HL-60/S4 (cell line): Measurements from ENCODE around the gene OR4N2.
"Not testable (repeated sequence)": the region's sequence is repeated elsewhere in the genome, so short reads cannot be mapped to it uniquely, and the experiment has no call there.

Source experiments
- in situ Hi-C: fragments of 300-500 bp; cut with MboI; formaldehyde crosslinking; loops from 2 replicates; pipeline ENCODE4 v1.14.3; 2022; ENCODE audit warnings: low sequenced_read_pairs

The OR4N2 gene

DNA sequence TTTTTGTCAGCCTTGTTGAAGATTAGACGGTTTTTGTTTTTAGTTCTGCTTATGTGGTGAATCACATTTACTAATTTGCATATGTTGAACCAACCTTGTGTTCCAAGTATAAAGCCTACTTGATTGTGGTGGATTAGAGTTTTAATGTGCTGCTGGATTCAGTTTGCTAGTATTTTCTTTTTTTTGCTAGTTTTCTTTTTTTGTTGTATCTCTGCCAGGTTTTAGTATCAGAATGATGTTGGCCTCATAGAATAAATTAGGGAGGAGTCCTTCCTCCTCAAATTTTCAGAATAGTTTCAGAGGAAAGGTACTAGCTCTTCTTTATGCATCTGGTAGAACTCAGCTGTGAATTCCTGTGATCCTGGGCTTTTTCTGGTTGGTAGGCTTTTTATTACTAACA, at the start of gene OR4N2:
OR4N2 (plus strand) TSS at position 301 of the 400 bp plus-strand sequence. CDS start 23,679 bp downstream, outside the sequence.
- in situ Hi-C loops: not testable (repeated sequence)

- in situ Hi-C loops: no loop called here
These were observed 49.4 kb upstream of the OR4N2 start for GRCh38 chr14:19754172-19754571.

DNA sequence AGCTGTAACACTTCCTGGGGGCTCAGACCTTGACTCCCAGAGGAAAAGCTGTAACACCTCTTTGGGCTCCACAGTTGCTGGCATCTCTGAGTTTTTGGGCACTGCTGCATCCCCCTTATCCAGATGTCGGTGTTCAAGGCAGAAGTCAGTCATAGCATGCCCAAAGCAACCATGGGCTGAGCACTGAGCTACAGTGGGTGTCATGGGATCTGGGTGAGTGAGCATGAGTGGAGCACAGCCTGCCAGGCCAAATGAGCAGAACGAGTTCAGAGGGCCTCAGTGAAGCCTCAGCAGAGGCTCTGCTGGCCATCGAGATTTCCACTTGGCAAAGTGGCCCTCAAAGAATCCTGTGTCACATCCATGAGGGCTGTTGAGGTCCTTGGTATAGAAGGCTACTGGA, 32.1 kb upstream of the OR4N2 start:
- in situ Hi-C loops: not testable (repeated sequence)

DNA sequence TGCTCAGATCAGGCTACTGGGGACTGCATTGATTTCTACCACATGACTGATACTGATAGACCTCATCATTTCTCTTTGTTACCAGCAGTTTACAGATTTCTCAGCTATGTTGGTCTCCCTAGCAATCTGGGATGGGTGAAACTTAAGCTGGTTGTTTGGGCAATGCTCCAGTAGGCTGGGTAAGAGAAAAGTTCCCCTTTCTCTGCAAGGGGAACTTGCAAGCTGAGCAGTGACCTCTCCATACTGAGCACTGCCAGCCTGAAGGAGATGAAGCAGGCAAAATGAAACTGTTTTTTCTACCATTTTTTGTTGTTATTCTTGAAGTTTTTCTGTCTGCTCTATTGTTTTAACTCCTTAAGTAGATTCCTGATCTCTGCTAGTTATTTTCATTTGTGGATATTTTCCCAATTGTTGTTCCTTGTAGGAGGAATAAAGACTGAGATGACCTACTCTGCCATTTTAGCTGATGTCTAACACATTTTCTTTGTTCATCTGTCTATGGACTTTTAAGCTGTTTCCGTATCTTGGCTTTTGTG, 31.6 kb upstream of the OR4N2 start:
- in situ Hi-C loops: no loop called here

GRCh38 chr14:19772454-19772853, 31.1 kb upstream of the OR4N2 start:
- in situ Hi-C loops: not testable (repeated sequence)

- in situ Hi-C loops: not testable (repeated sequence)
These were observed 30.4 kb upstream of the OR4N2 start, which contains the start of gene OR4M1 for GRCh38 chr14:19773204-19773603. Gene OR4M1, plus strand, starts transcription at chr14:19773504. Its CDS starts 6,819 bp downstream, at chr14:19780323.

GRCh38 chr14:19775587-19775986, 28.0 kb upstream of the OR4N2 start:
- in situ Hi-C loops: no loop called here

DNA sequence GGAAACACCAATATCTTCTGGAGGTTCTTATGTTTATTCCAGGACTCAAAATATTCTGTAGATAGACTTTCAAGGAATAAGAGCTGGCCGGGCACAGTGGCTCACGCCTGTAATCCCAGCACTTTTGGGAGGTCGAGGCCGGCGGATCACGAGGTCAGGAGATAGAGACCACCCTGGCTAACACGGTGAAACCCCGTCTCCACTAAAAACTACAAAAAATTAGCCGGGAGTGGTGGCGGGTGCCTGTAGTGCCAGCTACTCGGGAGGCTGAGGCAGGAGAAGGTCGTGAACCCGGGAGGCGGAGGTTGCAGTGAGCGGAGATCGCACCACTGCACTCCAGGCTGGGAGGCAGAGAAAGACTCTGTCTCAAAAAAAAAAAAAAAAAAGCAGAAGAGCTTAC, 17.7 kb upstream of the OR4N2 start:
- in situ Hi-C loops: not testable (repeated sequence)

DNA sequence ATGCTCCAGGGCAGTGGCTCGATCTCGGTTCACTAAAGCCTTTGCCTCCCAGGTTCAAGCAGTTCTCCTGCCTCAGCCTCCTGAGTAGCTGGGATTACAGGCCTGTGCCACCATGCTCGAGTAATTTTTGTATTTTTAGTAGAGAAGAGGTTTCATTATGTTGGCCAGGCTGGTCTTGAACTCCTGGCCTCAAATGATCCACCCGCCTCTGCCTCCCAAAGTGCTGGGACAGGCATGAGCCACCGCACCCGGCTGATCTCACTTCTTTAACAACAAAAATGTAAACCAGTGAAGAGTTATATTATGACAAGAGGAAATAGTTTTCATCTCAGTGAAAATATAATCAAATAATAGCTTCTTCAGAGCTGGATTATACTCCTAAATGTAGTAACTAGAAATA, 16.3 kb upstream of the OR4N2 start:
- in situ Hi-C loops: not testable (repeated sequence)

GRCh38 chr14:19788150-19788549, 15.4 kb upstream of the OR4N2 start:
- in situ Hi-C loops: not testable (repeated sequence)

DNA sequence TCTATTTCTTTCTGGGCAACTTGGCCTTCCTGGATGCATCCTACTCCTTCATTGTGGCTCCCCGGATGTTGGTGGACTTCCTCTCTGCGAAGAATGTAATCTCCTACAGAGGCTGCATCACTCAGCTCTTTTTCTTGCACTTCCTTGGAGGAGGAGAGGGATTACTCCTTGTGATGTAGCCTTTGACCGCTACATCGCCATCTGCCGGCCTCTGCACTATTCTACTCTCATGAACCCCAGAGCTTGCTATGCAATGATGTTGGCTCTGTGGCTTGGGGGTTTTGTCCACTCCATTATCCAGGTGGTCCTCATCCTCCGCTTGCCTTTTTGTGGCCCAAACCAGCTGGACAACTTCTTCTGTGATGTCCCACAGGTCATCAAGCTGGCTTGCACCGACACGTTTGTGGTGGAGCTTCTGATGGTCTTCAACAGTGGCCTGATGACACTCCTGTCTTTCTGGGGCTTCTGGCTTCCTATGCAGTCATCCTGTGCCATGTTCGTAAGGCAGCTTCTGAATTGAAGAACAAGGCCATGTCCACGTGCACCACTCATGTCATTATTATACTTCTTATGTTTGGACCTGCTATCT, 7.0 kb upstream of the OR4N2 start:
- in situ Hi-C loops: not testable (repeated sequence)

GRCh38 chr14:19799880-19800279, 3.7 kb upstream of the OR4N2 start:
- in situ Hi-C loops: no loop called here

DNA sequence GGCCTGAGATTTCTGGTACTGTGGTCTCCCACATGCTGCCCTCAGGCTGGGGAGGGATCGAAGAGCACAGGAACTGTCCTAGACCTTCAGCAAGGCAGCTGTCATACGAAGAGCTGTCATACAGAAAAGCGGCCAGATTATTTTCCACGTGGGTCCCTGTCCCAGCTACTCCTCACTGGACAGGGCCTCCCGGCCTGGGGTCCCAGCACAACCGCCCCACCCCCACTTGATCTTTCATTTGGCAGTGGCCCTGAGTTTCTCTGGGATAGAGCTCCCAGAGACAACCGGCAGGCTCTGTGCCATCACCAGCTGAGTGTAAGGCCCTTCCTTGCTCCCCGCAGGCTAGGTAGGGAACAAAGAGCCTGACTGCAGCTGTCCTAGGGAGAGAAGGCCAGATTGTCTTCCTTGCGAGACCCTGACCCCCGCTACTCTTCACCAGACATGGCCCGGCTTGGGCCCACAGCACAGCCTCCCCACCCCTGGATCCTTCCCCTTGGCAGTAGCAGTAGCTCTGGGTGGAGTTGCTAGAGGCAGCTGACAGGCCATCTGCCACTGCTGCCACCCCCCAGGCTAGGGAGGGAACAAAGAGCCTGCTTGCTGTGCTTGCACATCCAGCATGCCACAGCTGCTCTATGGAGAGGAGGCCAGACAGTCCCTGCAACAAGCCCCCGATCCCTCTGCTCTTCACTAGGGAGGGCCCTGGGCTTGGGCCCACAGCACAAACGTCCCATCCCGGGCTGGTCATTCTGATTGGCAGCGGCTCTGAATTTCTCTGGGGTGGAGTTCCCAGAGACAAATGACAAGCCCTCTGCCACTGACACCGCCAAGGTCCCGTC, 3.1 kb upstream of the OR4N2 start:
- in situ Hi-C loops: no loop called here

DNA sequence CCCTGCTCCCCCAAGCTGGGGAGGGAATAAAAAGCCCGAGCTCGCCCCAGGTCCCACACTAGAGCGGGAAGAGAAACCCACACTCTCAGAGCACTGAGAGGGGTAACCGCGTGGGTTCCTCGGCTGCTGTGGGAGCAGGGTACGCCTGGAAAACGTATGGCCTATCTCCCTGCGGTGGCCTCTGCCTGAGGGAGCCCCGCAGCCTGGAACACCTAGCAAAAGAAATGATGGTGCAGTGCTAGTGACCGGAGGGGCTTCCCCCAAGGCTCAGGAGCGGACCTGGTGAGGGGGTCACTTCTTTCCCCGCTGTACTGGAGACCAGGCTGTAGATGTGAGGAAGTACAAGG, 2.5 kb upstream of the OR4N2 start:
- in situ Hi-C loops: no loop called here

- in situ Hi-C loops: not testable (repeated sequence)
These were observed 9.8 kb downstream of the OR4N2 start for GRCh38 chr14:19813171-19813920.

DNA sequence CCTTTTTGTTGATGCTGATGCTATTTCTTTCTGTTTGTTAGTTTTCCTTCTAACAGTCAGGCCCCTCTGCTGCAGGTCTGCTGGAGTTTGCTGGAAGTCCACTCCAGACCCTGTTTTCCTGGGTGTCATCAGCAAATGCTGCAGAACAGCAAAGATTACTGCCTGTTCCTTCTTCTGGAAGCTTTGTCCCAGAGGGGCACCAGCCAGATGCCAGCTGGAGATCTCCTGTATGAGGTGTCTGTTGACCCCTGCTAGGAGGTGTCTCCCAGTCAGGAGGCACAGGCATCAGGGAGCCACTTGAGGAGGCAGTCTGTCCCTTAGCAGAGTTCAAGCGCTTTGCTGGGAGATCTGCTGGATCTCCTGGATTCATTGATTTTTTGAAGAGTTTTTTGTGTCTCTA, 16.3 kb downstream of the OR4N2 start:
- in situ Hi-C loops: not testable (repeated sequence)

GRCh38 chr14:19821016-19821415, 17.4 kb downstream of the OR4N2 start:
- in situ Hi-C loops: not testable (repeated sequence)

DNA sequence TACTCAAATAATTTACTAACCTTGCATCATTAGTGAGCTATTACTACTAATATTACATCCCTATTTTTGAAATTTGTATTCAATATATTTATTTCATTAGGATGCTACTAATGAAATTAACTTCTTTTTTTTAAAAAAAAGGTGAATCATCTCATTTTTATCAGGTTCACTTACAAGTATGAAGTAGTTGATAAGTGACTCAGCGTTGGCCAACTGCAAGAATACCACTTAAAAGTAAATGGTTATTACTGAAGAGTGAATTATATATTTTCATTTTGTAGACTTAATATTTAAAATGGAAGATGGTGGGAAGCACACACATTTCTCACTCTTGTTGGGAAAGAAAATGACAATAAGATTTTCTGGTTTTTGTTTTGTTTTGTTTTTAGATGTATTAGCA, 19.6 kb downstream of the OR4N2 start:
- in situ Hi-C loops: no loop called here

DNA sequence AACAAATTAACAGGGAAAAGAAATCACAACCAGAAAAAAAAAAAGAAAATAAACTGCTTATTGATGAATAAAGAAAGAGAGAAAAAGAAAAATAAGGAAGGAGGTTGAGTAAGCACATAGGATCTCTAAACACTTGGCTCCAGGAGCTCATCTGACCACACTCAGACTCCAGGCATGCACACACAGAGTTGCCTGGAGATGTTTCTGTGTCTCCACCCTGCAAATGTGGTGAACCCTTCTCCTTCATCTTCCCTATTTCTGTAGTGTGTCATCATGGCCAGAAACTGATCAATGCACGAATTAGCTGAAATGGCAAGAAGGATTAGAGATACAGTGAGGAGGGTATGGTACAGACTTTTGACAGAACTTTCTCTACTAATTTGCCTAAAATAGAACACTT, 20.2 kb downstream of the OR4N2 start:
- in situ Hi-C loops: no loop called here

DNA sequence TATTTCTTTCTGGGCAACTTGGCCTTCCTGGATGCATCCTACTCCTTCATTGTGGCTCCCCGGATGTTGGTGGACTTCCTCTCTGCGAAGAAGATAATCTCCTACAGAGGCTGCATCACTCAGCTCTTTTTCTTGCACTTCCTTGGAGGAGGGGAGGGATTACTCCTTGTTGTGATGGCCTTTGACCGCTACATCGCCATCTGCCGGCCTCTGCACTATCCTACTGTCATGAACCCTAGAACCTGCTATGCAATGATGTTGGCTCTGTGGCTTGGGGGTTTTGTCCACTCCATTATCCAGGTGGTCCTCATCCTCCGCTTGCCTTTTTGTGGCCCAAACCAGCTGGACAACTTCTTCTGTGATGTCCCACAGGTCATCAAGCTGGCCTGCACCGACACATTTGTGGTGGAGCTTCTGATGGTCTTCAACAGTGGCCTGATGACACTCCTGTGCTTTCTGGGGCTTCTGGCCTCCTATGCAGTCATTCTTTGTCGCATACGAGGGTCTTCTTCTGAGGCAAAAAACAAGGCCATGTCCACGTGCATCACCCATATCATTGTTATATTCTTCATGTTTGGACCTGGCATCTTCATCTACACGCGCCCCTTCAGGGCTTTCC, 24.2 kb downstream of the OR4N2 start:
- in situ Hi-C loops: not testable (repeated sequence)

DNA sequence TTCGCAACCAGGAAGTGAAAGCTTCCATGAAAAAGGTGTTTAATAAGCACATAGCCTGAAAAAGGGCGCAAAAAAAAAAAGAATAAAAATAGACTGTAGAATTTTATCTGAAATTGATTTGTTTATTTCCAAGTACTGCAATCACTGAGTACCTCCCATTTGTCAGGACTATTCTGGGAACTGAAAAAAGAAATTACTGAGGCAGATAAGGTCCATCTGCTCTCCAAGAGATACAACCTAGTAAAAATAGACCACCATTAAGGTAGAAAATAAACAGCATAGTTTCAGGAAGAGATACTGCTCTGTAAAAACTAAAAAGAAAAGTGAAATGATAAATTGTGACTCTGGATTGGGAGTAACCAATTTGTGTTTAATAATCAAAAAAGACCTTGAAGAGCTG, 24.7 kb downstream of the OR4N2 start:
- in situ Hi-C loops: no loop called here
